ENCODE results near the gene KLHL2. TPM values are rescaled to one million over a fixed set of nuclear protein-coding genes. Genes with fewer than 3 reads are reported as not detected.
A peak's percentile ranks its signal among the peaks of the same experiment; 100 is the strongest.

The KLHL2 gene
- total and polyA plus RNA-seq, 2 of the 13 experiments (the other 11 are each of a cell fraction or from before 2014, with no cell fraction given) = 9.2 to 17.6 TPM

- TF ChIP-seq ZNF646 (CRISPR knock-in tag; IDR thresholded peaks at IDR 0.05) (no peak), MAX (IDR thresholded peaks at IDR 0.05) (0 out of 2 replicates have a peak, but pooled peaks have one; percentile 38), HDAC6 (IDR thresholded peaks at IDR 0.05; ENCODE audit: low read depth, low read length) (no peak), ZNF629 (CRISPR knock-in tag; conservative IDR thresholded peaks at IDR 0.05) (peak; percentile 25; the same call in 1 of the 2 replicates), SIX1 (CRISPR knock-in tag; IDR thresholded peaks at IDR 0.05; ENCODE audit: borderline replicate concordance) (peak; percentile 96), HNRNPH1 (optimal IDR thresholded peaks at IDR 0.05; ENCODE audit: low read depth, low read length) (no peak), YEATS4 (CRISPR knock-in tag; IDR thresholded peaks at IDR 0.05; ENCODE audit: borderline replicate concordance) (peak; percentile 55; the same call in 1 of the 2 replicates), ZNF770 (CRISPR knock-in tag; IDR thresholded peaks at IDR 0.05) (0 out of 2 replicates have a peak, but pooled peaks have one; percentile 36), ZNF367 (CRISPR knock-in tag; IDR thresholded peaks at IDR 0.05; ENCODE audit: borderline replicate concordance) (no peak), CCAR2 (optimal IDR thresholded peaks at IDR 0.05; ENCODE audit: low read depth, low read length) (no peak), HOMEZ (CRISPR knock-in tag; IDR thresholded peaks at IDR 0.05; ENCODE audit: low read depth) (peak; percentile 93), ZBTB26 (CRISPR knock-in tag; IDR thresholded peaks at IDR 0.05; ENCODE audit: borderline replicate concordance) (0 out of 2 replicates have a peak, but pooled peaks have one; percentile 24), SP4 (CRISPR knock-in tag; IDR thresholded peaks at IDR 0.05) (no peak; the same call in 1 of the 2 replicates), ZNF572 (CRISPR knock-in tag; IDR thresholded peaks at IDR 0.05) (no peak), ZNF235 (CRISPR knock-in tag; IDR thresholded peaks at IDR 0.05; ENCODE audit: borderline replicate concordance) (no peak), RNF2 (conservative IDR thresholded peaks at IDR 0.05; ENCODE audit: low read depth) (no peak), ZNF777 (CRISPR knock-in tag; IDR thresholded peaks at IDR 0.05) (no peak), MED1 (CRISPR knock-in tag; IDR thresholded peaks at IDR 0.05) (peak; percentile 95), ISL2 (CRISPR knock-in tag; IDR thresholded peaks at IDR 0.05) (peak; percentile 90), NR2F6 (IDR thresholded peaks at IDR 0.05) (peak; percentile 92), NR2F6 (CRISPR knock-in tag; IDR thresholded peaks at IDR 0.05) (peak; percentile 96)
Measured at GRCh38 chr4:165369522-165369921, 162.2 kb downstream of the KLHL2 start (continued).
